ENCODE results near the gene KRTAP13-2. TPM values are rescaled to one million over a fixed set of nuclear protein-coding genes. Genes with fewer than 3 reads are reported as not detected.

Gene KRTAP13-2
- polyA plus RNA-seq, 1 donor (not counting 4 experiments of a cell fraction or from before 2014, with no cell fraction given), result not detected

DNA sequence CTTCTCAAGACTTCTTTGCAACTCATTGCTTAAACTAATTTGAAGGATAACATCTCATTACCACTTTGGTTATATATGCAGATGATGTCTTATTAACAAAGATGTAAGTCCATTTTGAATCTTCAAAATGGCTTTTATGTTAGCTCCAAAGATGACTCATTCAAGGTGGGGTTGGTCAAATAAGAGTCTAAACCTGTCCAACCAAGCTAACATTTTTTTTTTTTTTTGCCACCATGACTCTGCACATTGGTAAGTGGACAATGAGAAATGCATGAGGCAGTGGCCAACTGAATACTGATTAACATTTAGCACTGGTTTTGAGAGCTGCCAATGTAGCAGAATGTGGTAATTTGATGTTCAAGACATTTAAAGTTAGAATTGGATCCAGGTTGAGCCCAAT is 34.3 kb downstream of the KRTAP13-2 start:
- Histone ChIP-seq H3K27me3 (ENCODE audit: control insufficient read depth, extremely low read depth, insufficient read depth, low read length) (no peaks in the 10 kb centered on the region), H3K36me3 (ENCODE audit: control insufficient read depth in 2 of 2, extremely low read depth in 1 of 2, insufficient read depth in 2 of 2, low read length in 2 of 2) (no peaks in the 10 kb centered on the region), H3K4me2 (ENCODE audit: control insufficient read depth, extremely low read depth, insufficient read depth, low read depth, low read length) (no peak overlapping the region), H3K4me3 (ENCODE audit: control insufficient read depth in 2 of 3, extremely low read depth in 1 of 3, insufficient read depth in 2 of 3, low read depth in 1 of 3, low read length in 3 of 3) (no peak overlapping the region), H2AFZ (ENCODE audit: control insufficient read depth, low read length) (no peak overlapping the region), H3K79me2 (ENCODE audit: control insufficient read depth, insufficient read depth, low read length) (no peaks in the 10 kb centered on the region), H3K9ac (ENCODE audit: control insufficient read depth, extremely low read depth, insufficient read depth, low read length) (no peak overlapping the region), H4K20me1 (ENCODE audit: control insufficient read depth, extremely low read depth, insufficient read depth, low read length) (no peaks in the 10 kb centered on the region), H3K9me3 (ENCODE audit: control insufficient read depth, low read depth, low read length) (no peaks in the 10 kb centered on the region), H3K9me1 (ENCODE audit: control insufficient read depth, extremely low read depth, insufficient read depth, low read length) (no peaks in the 10 kb centered on the region), H3K4me1 (ENCODE audit: control insufficient read depth, extremely low read depth, insufficient read depth, low read length) (no peaks in the 10 kb centered on the region), H3K27ac (ENCODE audit: control insufficient read depth, insufficient read depth, low read length) (no peak overlapping the region)
- FAIRE-seq (no peak), DNase-seq (ENCODE audit: low read depth, low spot score) (no peak)
- TF ChIP-seq, protein P1, sequence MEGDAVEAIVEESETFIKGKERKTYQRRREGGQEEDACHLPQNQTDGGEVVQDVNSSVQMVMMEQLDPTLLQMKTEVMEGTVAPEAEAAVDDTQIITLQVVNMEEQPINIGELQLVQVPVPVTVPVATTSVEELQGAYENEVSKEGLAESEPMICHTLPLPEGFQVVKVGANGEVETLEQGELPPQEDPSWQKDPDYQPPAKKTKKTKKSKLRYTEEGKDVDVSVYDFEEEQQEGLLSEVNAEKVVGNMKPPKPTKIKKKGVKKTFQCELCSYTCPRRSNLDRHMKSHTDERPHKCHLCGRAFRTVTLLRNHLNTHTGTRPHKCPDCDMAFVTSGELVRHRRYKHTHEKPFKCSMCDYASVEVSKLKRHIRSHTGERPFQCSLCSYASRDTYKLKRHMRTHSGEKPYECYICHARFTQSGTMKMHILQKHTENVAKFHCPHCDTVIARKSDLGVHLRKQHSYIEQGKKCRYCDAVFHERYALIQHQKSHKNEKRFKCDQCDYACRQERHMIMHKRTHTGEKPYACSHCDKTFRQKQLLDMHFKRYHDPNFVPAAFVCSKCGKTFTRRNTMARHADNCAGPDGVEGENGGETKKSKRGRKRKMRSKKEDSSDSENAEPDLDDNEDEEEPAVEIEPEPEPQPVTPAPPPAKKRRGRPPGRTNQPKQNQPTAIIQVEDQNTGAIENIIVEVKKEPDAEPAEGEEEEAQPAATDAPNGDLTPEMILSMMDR (optimal IDR thresholded peaks at IDR 0.05 in 1 of 3, IDR thresholded peaks at IDR 0.05 in 1 of 3, conservative IDR thresholded peaks at IDR 0.05 in 1 of 3; ENCODE audit: extremely low read depth in 1 of 3, insufficient read depth in 2 of 3, low read length in 3 of 3), result no peak
- TF ChIP-seq EZH2 (IDR thresholded peaks at IDR 0.05; ENCODE audit: low read length), result no peak
- dilution Hi-C loops (cut with MboI; ENCODE audit: extremely low pct_ligation_motif_present, low sequenced_read_pairs), result no loop called here

DNA sequence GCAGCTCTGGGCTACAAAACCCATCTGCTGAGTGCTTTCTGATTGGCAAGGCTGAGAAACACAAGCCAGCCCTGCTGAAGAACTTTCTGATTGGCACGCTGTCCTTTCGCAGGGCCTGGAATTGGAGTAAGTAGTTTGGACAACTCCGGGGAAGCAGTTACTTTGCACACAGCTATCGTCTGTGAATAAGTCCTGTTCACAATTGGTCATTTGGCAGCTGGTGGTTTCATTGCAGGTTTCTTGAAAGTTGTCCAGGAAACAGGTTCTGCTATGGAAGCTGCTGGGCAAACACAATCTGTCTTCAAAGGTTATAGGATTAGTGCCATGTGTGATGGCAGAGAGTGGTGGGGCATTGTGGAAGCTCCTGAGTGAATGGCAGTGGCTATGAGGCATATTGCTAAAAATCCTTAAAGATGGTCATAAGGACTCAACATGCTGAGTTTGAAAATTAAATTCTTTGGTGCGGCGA is 34.8 kb downstream of the KRTAP13-2 start, which contains the start of gene KRTAP27-1:
Gene KRTAP27-1, minus strand, starts transcription at position 419 of the 469 bp plus-strand sequence. Its CDS starts 26 bp downstream, at position 393.
- H3K4me2 ChIP-seq (ENCODE audit: control insufficient read depth, extremely low read depth, insufficient read depth, low read depth, low read length), result no peak within 1 kb of the TSS
- no peak for DNase-seq (ENCODE audit: low read depth, low spot score)

More for the DNA sequence above, 34.8 kb downstream of the KRTAP13-2 start, which contains the start of gene KRTAP27-1:
- no peaks in the 10 kb centered on the region for H3K4me1 ChIP-seq (ENCODE audit: control insufficient read depth, extremely low read depth, insufficient read depth, low read length)
- H3K79me2 ChIP-seq (ENCODE audit: control insufficient read depth, insufficient read depth, low read length), result no peaks in the 10 kb centered on the region
- dilution Hi-C loops (cut with MboI; ENCODE audit: extremely low pct_ligation_motif_present, low sequenced_read_pairs), result no loop called here
- no peak for FAIRE-seq
- H3K9ac ChIP-seq (ENCODE audit: control insufficient read depth, extremely low read depth, insufficient read depth, low read length), result no peak within 1 kb of the TSS
- H4K20me1 ChIP-seq (ENCODE audit: control insufficient read depth, extremely low read depth, insufficient read depth, low read length), result no peaks in the 10 kb centered on the region
- no peak within 1 kb of the TSS for H3K4me3 ChIP-seq (ENCODE audit: control insufficient read depth in 2 of 3, extremely low read depth in 1 of 3, insufficient read depth in 2 of 3, low read depth in 1 of 3, low read length in 3 of 3)
- no peaks in the 10 kb centered on the region for H3K9me1 ChIP-seq (ENCODE audit: control insufficient read depth, extremely low read depth, insufficient read depth, low read length)
- no peaks in the 10 kb centered on the region for H3K36me3 ChIP-seq (ENCODE audit: control insufficient read depth in 2 of 2, extremely low read depth in 1 of 2, insufficient read depth in 2 of 2, low read length in 2 of 2)
- TF ChIP-seq EZH2 (IDR thresholded peaks at IDR 0.05; ENCODE audit: low read length), result no peak
- TF ChIP-seq, protein P1 (optimal IDR thresholded peaks at IDR 0.05 in 1 of 3, IDR thresholded peaks at IDR 0.05 in 1 of 3, conservative IDR thresholded peaks at IDR 0.05 in 1 of 3; ENCODE audit: extremely low read depth in 1 of 3, insufficient read depth in 2 of 3, low read length in 3 of 3), result no peak
- no peaks in the 10 kb centered on the region for H3K27me3 ChIP-seq (ENCODE audit: control insufficient read depth, extremely low read depth, insufficient read depth, low read length)
- no peak within 1 kb of the TSS for H3K27ac ChIP-seq (ENCODE audit: control insufficient read depth, insufficient read depth, low read length)
- H3K9me3 ChIP-seq (ENCODE audit: control insufficient read depth, low read depth, low read length), result no peaks in the 10 kb centered on the region
- H2AFZ ChIP-seq (ENCODE audit: control insufficient read depth, low read length), result no peak within 1 kb of the TSS
